Measurements from ENCODE around the gene CCDC195. TPM values are rescaled to one million over a fixed set of nuclear protein-coding genes. Genes with fewer than 3 reads are reported as not detected.

CCDC195 gene
- total and polyA plus RNA-seq, 4 donors: not detected

DNA sequence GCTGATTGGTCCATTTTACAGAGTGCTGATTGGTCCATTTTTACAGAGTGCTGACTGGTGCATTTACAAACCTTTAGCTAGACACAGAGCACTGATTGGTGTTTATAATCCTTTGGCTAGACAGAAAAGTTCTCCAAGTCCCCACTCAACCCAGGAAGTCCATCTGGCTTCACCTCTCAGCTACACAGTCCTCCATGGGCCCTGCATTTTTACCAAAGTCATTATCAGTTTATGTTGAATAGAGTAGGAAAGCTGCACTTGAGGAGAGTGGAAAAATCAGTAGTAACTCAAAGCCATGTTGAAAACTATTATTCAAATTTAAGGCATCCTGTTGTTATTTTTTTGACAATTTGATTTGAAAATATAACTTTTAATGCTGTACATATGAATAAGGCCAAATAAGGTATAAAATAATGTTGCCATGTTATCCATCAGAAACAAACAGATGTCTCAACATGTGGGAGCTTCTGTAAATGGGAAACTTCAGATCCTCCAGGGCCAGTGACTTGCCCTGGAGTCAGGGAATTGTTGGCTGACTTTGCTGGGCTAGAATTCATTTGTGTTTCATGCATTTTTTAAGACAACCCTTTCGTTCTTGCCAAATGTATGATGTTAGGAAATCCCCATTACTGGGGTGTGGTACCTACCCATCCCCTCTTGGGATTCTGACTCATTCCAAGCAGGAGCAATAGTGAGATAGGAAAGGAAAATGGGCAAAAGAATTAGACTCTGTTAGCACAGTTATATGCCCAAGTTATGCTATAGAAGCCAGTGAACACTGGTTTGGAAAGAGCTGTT is 37.8 kb upstream of the CCDC195 start:
- DNase-seq: no peak
- Histone ChIP-seq H3K4me1 (ENCODE audit: control insufficient read depth in 5 of 5, insufficient read depth in 5 of 5, low read length in 5 of 5) (peaks cover 0 to 2% (median 0%) of the 10 kb centered on the region in 5 donors), H3K27me3 (ENCODE audit: control insufficient read depth in 3 of 3, insufficient read depth in 3 of 3, low read length in 2 of 3) (no peaks in the 10 kb centered on the region), H3K27ac (ENCODE audit: low read depth in 1 of 2, low read length in 1 of 2) (peak overlapping the region in 1 of 2 donors; percentile 21), H3K9ac (ENCODE audit: insufficient read depth in 1 of 2, low read length in 2 of 2) (no peak overlapping the region), H3K36me3 (ENCODE audit: control insufficient read depth in 4 of 4, insufficient read depth in 4 of 4, low read length in 4 of 4) (peaks cover 0 to 13% (median 5%) of the 10 kb centered on the region in 4 donors), H3K9me3 (ENCODE audit: control insufficient read depth in 4 of 4, insufficient read depth in 3 of 4, low read length in 3 of 4) (peaks cover 0 to 8% (median 6%) of the 10 kb centered on the region in 4 donors), H3K4me3 (no peak overlapping the region)
- TF ChIP-seq, protein P1, sequence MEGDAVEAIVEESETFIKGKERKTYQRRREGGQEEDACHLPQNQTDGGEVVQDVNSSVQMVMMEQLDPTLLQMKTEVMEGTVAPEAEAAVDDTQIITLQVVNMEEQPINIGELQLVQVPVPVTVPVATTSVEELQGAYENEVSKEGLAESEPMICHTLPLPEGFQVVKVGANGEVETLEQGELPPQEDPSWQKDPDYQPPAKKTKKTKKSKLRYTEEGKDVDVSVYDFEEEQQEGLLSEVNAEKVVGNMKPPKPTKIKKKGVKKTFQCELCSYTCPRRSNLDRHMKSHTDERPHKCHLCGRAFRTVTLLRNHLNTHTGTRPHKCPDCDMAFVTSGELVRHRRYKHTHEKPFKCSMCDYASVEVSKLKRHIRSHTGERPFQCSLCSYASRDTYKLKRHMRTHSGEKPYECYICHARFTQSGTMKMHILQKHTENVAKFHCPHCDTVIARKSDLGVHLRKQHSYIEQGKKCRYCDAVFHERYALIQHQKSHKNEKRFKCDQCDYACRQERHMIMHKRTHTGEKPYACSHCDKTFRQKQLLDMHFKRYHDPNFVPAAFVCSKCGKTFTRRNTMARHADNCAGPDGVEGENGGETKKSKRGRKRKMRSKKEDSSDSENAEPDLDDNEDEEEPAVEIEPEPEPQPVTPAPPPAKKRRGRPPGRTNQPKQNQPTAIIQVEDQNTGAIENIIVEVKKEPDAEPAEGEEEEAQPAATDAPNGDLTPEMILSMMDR (IDR thresholded peaks at IDR 0.05; ENCODE audit: control extremely low read depth, extremely low read depth): no peak
- 66 to 87% methylated on average over 1 of the region's 1 CpG for WGBS, 2 donors
- ATAC-seq (ENCODE audit: insufficient read depth, low FRiP score): no peak

- ATAC-seq (ENCODE audit: insufficient read depth, low FRiP score) (no peak), DNase-seq (no peak)
- no peaks in the 10 kb centered on the region for H3K27me3 ChIP-seq (ENCODE audit: control insufficient read depth in 3 of 3, insufficient read depth in 3 of 3, low read length in 2 of 3)
- H3K4me1 ChIP-seq (ENCODE audit: control insufficient read depth in 5 of 5, insufficient read depth in 5 of 5, low read length in 5 of 5): peaks cover 0 to 5% (median 0%) of the 10 kb centered on the region in 5 donors
- H3K36me3 ChIP-seq (ENCODE audit: control insufficient read depth in 4 of 4, insufficient read depth in 4 of 4, low read length in 4 of 4): no peaks in the 10 kb centered on the region
- TF ChIP-seq, protein P1 (IDR thresholded peaks at IDR 0.05; ENCODE audit: control extremely low read depth, extremely low read depth): no peak
- no peaks in the 10 kb centered on the region for H3K9me3 ChIP-seq (ENCODE audit: control insufficient read depth in 4 of 4, insufficient read depth in 3 of 4, low read length in 3 of 4)
- no peak overlapping the region for H3K27ac ChIP-seq (ENCODE audit: low read depth in 1 of 2, low read length in 1 of 2)
- H3K4me3 ChIP-seq: no peak overlapping the region
- H3K9ac ChIP-seq (ENCODE audit: insufficient read depth in 1 of 2, low read length in 2 of 2): no peak overlapping the region
- 68 to 69% methylated on average over 5 of the region's 5 CpGs for WGBS, 2 donors
Observed at GRCh38 chr2:224751996-224752698, 36.0 kb upstream of the CCDC195 start.

- WGBS, 2 donors: 70 to 82% methylated on average over 1 of the region's 1 CpG
- Histone ChIP-seq H3K27ac (ENCODE audit: low read depth in 1 of 2, low read length in 1 of 2) (no peak overlapping the region), H3K36me3 (ENCODE audit: control insufficient read depth in 4 of 4, insufficient read depth in 4 of 4, low read length in 4 of 4) (no peaks in the 10 kb centered on the region), H3K9me3 (ENCODE audit: control insufficient read depth in 4 of 4, insufficient read depth in 3 of 4, low read length in 3 of 4) (no peaks in the 10 kb centered on the region), H3K9ac (ENCODE audit: insufficient read depth in 1 of 2, low read length in 2 of 2) (no peak overlapping the region), H3K4me3 (no peak overlapping the region), H3K27me3 (ENCODE audit: control insufficient read depth in 3 of 3, insufficient read depth in 3 of 3, low read length in 2 of 3) (no peaks in the 10 kb centered on the region), H3K4me1 (ENCODE audit: control insufficient read depth in 5 of 5, insufficient read depth in 5 of 5, low read length in 5 of 5) (peaks cover 0 to 5% (median 0%) of the 10 kb centered on the region in 5 donors)
- ATAC-seq (ENCODE audit: insufficient read depth, low FRiP score): no peak
- DNase-seq: no peak
- TF ChIP-seq, protein P1 (IDR thresholded peaks at IDR 0.05; ENCODE audit: control extremely low read depth, extremely low read depth): no peak
Observed at GRCh38 chr2:224749136-224749535, 33.0 kb upstream of the CCDC195 start.
